ENCODE results near the gene VAT1L.

Gene VAT1L

DNA sequence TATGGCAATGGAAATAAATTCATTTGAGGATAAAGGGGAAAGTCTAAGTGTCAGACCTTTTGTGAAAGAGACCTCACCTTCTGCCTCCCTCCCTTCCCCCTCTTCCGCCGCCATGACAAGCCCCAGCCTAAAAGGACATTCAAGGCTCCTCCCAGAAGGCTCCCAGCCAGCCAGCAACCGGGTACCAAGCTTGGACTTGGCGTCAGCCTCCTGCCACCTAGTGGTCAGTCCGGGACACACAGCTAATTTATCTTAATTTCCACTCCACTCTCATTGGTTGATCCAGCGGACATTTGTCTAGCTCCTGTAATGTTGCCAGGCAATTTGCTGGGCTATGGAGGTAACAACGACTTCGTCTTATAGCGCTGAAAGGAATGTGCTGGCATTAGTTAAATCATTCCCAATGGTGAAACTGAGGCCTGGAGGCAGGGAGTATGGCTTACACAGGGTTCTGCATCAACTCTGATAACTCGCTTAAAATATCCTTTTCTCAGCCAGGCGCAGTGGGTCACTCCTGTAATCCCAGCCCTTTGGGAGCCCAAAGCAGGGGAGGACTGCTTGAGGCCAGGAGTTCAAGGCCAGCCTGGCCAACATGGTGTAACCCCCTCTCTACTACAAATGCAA is 214.7 kb downstream of the VAT1L start:
- peak; percentile 73 for DNase-seq

DNA sequence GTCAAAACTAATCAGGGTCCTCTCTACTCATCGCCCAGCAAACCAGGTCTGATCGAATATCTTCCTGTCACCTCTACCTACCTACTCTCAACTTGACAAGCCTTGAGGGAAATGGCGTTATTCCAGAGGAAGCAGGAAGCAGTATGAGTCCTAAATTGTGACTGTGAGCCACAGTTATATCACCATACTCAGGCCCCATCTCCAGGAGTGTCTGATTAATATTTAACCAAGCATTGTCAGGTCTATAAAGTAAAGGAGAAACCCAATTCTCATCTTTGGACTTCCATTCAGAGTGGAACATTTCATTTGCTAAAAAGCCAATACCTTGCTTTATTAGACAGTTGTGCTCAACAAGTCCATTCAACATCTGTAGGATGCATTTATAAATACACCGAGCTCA is 216.2 kb downstream of the VAT1L start:
- DNase-seq: no peak

- DNase-seq: no peak
These were observed 217.5 kb downstream of the VAT1L start for GRCh38 chr16:78005881-78006280.

GRCh38 chr16:78007121-78007520 is 218.8 kb downstream of the VAT1L start:
- no peak for DNase-seq

- DNase-seq: no peak
These were observed 234.1 kb downstream of the VAT1L start, which contains the start of gene CLEC3A for GRCh38 chr16:78022347-78023060. TSS of gene CLEC3A (plus strand) at chr16:78022548. CDS start at chr16:78022627, 79 bp downstream.

DNA sequence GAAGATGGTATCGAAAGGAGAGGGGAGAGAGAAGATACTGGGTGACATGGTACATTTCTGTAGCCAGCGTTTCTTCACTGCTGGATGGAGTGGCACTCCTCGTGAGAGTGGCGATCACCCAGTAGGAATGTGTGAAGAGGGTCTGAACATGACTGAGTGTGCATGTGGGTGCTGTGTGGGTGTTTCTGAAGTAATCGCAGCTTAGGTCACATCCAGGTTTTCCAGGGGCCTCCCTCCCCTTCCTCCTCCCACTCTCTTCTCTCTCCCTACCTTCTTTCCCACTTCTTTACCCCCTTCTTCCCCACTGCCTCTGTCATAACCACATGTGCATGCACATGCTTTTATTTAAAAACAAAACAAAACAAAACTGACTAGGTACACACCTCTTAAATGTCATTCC is 235.8 kb downstream of the VAT1L start:
- DNase-seq: no peak

GRCh38 chr16:78025631-78026030 is 237.3 kb downstream of the VAT1L start:
- DNase-seq: no peak

GRCh38 chr16:78028018-78028417 is 239.7 kb downstream of the VAT1L start:
- DNase-seq: no peak

All from midbrain (tissue), 1 donor.